Measurements from ENCODE around the gene SLC52A1.
"Not testable (repeated sequence)": the region's sequence is repeated elsewhere in the genome, so short reads cannot be mapped to it uniquely, and the experiment has no call there.

SLC52A1 gene

DNA sequence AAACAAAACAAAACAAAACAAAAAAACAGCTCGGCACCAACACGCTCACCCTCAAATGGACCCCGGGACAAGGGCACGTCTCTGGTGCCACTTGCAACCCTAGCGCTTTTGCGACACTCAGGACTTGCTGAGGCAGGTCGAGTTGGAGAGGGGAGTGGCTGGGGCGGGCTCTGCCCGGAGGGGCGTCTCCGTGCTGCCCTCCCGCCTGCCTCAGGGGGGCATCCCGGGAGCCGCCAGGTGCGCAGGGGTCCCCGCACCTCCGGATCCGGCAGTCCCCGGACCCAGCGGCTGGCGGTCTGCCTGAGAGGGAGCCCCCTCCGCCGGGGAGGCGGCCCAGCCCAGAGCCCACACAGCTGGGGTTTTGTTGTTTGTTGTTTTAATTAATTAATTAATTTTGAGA is at the start of gene SLC52A1:
Gene SLC52A1, minus strand, starts transcription at position 112 of the 400 bp plus-strand sequence. CDS start 820 bp downstream, outside the sequence.
- DNase-seq, result no peak

DNA sequence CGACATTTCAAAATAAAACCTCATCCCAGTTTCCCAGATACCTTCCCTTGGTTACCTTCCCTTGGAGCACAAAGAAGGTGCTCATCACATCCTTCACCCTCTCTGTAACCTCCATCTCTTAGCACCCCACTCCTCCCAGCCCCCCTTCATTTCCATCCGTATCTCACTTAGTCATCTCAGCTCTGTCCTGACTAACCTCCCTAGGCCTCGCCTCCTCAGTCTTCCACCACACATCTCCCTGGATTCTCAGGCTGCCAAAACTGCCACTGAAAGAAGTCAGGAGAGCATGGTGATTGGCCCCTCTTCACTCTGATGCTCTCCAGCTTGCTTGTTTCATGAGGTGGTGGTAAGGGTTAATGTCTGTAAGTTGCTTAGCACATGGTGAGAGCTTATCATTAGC is 45.4 kb upstream of the SLC52A1 start:
- DNase-seq, result no peak

DNA sequence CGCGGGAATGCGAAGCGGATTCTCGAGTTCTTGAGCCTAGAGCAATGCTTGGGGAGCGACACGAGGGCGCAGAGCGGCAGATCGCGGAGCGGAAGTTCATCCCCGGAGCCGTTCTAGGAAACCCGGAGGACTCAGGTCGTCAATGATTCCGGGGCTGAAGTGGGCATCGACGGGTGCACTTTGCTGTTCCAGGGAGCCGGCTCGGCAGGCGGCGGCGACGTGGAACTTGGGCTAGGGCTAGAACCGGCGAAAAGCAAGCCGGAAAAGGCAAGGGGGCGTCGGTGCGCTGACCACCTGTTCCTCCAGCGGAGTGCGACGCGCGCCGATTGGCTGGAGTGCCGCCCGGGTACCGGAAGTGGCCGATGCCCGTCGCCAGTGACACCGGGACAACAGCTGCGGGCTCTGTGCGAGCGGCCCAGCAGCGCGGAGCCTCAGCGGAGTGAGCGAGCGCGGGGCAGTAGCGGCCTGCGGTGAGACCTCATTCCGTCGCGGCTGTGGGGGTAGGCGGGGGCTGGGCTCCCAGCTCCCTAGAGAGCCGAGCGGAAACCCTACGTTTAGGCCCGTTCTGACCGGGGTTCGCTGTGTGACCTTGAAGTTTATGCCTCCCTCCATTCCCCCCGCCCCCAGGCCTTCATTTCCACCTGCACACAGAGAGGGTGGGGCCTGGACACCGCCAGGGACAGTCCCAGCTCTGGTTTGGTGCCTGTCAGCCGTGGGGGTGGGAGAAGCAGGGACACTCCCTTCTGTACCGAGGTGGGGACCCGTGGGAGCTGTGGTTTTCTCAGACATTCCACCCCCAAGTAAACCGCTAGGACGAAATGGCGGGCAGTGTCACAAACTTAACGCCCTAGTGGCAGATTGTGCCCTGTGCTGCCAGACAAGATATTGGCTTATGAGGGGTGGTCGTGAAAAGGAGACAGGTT is 43.1 kb upstream of the SLC52A1 start, which contains the start of gene ZFP3:
Gene ZFP3, plus strand, starts transcription at position 362 of the 923 bp plus-strand sequence. CDS start 13,038 bp downstream, outside the sequence.
- DNase-seq, result no peak

DNA sequence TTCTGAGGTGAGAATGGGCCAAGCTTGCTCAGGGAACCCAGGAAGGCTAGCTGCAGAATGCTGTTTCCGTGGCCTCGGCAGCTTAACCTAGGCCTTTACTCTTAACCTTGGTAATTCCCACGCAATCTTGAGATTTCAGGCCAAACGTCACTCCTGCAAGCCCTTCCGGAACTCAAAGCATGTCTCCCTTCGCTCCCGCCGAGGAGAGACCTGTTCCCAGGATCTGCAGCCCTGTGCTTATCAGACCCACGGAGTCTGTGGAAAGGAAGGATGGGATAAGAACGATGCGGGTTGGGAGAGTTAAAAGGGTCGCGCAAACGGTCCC is 42.5 kb upstream of the SLC52A1 start:
- no peak for DNase-seq

DNA sequence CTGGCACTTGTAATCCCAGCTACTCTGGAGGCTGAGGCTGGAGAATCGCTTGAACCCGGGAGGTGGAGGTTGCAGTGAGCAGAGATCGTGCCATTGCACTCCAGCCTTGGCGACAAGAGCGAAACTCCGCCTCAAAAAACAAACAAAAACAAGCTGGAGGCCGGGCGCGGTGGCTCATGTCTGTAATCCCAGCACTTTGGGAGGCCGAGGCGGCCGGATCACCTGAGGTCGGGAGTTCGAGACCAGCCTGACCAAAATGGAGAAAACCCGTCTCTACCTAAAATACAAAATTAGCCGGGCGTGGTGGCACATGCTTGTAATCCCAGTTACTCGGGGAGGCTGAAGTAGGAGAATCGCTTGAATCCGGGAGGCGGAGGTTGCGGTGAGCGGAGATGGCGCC is 42.0 kb upstream of the SLC52A1 start:
- not testable (repeated sequence) for DNase-seq

DNA sequence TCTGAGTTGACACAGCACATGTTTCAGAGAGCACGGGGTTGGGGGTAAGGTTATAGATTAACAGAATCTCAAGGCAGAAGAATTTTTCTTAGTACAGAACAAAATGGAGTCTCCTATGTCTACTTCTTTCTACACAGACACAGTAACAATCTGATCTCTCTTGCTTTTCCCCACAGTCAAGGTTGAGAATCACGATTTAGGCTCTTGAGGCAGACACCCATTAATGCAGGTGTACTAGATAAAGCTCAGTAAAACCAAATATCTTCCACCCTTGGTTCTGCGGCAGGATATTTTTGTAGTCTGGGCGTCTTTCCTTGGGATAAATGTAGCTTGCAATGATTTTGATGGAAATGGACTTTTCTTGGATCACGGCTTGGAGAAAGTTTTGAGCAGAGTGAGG is 40.2 kb upstream of the SLC52A1 start:
- not testable (repeated sequence) for DNase-seq

DNA sequence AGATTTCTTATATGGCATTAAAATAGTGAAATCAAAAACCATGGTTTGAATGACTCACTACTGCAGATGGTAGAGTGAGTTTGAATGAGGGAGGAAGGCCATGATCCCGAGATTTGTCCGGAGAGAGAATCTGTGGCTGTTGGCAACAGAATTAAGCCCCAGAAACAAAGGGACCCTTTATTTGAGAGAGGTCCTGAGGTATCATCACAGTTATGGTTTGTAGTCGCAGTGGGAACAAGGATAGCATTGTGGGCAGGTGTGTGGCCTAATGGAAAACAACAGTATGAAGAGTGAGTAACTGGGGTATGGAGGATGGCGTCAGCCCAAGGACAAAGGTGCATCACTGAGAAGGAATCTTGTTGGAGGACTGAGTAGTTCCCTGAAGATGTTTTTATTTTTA is 34.5 kb upstream of the SLC52A1 start:
- DNase-seq, result no peak

DNA sequence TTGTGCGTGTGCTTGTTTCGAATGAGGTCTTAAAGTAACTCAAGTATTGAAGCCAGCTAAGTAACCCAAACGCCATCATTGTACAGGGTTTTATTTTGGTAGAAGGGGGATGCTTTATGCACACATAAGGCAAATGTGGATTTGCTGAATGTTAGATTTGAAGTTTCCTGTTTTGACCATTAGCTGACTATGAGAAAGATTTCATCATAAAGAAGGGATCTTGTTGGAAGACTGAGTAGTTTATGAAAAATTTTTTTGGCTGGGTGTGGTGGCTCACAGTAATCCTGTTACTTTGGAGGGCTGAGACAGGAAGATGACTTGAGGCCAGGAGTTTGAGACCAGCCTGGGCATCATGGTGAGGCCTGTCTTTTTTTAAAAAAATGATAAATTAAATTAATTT is 33.0 kb upstream of the SLC52A1 start:
- DNase-seq, result no peak

DNA sequence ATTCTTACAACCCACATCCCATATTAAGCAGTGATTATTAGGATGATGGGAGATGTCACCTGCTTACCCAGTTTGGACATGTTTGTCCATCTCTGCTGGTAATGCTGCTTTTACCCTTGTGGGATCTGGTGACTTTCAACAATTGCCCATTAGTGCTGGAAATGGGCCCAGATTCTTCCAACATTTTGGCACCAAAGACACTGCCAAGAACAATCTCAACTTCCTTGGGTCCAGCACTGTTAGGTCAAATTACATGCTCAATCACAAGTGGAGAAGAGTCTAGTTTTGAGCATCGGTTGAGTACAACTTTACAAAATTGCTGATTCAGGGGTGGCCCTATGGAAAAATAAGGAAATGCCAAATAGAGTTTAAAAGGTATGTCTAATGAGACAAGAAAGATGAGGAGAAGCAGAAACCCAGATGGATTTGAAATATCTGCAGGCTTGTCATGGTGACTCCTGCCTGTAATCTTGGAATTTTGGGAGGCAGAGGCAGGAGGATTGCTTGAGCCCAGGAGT is 30.1 kb upstream of the SLC52A1 start:
- DNase-seq, result no peak

DNA sequence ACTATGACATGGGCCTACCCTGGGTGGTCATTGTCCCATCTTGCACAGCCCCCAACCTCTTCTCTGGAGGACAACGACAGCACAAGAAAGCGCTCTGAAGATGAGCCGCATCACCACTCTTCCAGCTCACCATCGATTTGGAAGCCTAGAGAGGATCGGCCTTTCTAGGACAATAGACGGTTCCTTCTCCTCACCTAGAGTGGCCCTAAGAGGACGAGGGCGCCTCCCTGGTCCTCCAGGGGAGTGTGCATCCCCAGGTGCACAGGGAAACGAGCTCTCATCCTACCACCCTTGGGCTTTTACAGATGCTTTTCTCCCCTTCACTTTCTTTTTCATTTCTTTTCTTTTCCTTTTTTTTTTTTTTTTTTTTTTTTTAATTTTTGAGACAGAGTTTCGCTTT is 20.3 kb upstream of the SLC52A1 start:
- no peak for DNase-seq

DNA sequence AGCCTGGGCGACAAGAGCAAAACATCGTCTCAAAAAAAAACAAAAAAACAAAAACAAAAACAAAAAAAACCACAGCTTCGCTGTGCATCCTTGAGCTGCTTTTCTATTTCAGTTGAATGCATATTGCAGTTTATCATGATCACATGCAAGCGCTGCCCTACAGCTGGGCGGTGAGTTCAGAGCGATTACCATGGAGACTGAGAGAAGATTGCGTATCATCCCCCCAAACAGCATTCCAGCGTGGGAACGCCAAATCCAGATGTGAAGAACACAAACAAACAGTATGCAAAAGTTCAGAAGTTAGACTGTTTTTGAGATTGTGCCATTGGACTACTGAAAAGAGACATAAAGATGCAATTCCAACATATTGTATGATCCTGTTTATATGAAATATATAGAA is 15.1 kb upstream of the SLC52A1 start:
- DNase-seq, result no peak

DNA sequence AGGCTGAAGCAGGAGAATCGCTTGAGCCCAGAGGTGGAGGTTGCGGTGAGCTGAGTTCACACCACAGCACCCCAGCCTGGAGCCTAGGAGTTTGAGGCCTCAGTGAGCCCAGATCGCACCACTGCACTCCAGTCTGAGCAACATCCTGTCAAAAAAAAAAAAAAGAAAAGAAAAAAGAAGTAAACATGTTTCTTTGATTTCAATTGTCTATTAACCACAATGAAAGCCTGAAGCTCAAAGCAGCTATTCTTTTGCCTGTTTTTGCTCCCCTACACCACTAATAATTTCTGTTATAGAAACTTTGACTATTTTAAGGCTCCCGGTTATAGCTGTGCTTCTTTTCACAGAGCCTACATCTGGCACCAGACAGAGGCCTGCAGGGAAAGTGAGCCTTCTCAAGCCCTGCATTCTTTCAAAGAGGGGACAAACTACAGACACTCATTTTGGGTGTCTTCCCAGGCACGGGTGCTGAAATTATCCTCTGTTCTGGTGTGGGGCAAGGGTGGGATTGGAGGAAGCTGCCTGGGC is 14.2 kb upstream of the SLC52A1 start:
- DNase-seq, result no peak

DNA sequence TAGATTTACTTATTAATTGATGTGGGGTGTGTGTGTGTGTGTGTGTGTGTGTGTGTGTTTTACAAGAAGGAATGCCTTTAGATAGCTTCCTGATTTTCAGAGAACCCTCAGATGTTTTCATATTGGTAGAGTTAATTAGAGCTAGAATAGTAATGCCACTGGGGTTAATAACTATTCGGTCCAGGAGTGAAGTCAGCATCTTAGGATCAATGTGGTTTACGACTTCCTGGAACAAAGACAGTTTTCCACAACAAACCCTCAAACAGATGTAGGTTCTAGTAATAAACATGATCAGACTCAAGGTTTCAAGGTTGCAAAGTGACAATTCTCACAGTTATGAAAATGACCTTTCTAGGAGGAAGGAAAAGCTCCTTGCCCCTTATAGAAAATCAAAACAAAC is 12.2 kb upstream of the SLC52A1 start:
- DNase-seq, result no peak

DNA sequence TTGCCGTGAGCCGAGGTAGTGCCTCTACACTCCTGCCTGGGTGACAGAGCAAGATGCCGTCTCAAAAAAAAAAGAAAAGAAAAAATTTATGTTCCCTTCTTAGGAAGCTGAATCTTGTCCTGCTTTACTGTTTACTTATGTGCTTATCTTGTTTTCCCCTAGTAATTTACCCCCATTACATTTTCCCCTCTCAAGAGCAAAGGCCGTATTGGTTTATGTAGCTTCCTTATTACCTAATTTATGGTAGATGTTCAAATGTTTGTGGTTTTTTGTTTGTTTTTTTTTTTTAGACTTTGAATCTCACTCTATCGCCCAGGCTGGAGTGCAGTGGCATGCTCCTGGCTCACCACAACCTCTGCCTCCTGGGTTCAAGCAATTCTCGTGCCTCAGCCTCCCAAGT is 10.3 kb upstream of the SLC52A1 start:
- no peak for DNase-seq

DNA sequence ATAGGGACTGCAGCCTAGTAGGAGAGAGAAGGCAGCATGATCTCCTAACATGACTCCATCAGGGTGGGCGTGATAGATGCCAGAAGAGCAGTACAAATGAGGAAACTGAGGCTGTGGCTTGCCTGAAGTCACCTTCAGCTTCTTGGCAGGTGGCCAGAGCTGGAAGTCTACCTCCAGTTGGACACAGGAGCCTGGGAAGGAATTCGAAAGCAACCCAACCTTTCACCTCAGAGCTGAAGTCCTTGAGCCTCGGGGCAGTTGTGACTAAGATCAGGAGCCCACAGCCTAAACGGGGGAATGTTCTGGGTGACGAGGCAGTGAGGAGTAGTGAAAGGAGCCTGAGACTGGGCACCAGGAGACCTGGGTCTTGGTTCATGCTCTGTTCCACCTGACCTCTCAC is 9.4 kb upstream of the SLC52A1 start:
- no peak for DNase-seq

DNA sequence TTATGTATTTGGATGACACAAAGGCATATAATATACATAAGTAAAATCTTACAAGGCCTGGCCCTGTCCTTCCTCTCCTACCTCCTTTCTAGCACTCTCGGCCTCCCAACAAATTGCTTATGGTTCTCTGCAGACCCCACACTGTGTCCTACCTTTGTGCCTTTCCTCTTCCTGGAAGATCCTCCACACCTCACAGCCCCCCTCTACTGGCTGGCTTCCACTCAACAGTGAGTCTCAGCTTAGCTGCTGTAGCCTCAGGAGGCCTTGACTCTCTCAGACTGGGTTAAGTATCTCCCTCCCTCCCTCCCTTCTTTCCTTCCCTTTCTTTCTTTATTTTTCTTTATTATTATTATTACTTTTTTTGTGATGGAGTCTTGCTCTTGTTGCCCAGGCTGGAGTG is 8.3 kb upstream of the SLC52A1 start:
- no peak for DNase-seq

DNA sequence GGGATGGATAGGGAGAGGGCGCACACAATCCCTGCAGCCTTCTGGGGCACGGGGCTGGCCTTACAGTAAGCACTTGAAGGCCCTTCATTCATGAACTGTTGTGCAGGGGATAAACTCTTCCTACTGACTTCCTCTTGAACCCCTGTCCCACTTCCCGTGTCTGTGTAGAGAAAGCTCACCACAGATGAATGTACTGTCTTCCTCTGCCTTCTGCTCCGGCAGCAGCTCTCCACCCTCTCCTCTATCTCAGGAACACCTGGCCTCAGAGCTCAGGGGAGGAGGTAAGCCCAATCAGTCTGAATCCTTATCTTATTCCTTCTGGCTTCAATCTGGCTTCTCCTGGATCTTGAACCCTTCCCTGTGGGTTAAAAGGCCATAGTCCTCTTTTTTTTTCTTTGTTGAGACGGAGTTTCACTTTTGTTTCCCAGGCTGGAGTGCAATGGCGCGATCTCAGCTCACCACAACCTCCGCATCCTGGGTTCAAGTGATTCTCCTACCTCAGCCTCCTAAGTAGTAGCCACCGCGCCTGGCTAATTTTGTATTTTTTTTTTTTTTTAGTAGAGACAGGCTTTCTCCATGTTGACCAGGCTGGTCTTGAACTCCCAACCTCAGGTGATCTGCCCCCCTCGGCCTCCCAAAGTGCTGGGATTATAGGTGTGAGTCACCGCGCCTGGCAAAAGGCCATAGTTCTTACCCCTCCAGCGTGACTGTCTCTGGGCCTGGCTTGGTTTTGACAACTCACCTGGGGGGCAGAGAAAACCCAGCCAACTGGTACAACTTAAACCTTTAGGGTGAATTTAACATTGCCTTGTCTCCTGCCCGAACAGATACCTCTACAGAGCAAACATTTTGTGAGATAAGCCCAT is 7.2 kb upstream of the SLC52A1 start:
- no peak for DNase-seq

DNA sequence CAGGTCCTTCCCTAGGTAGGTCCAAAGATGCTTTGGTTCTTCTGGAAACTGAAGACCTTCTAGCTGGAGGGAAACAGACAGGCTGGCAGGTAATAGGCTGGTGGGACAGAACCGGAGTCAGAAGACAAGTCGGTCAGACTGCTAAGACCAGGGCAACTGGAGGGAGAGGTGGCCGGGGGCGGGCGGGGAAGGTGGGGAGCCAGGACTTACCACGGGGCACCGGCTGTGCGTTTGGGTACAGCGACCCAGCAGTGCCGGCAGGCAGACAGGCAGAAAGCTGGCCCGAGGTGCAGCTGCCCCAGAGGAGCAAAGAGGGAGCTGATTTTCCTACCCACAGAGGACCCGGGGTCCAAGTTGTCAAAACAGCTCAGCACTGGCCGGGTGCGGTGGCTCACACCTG is 575 bp downstream of the SLC52A1 start:
- DNase-seq, result no peak

DNA sequence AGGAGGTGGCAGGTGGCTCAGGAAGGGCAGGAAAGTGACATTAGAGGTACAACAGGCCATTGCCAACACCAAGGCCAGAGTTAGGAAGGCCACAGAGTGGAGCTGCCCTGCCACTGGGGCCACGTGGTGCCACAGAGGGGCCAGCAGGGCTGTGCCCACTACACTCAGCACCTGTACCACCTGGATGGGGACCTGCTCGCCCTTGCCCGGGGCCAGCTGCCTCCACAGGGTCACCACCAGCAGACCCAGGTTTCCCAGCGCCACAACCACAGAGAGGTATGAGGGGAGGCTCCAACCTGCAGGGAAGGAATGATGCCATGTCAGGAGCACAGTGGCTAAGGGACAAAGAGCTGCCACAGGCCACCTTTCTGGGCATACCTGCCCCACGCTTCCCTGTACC is 1.2 kb downstream of the SLC52A1 start:
- no peak for DNase-seq

DNA sequence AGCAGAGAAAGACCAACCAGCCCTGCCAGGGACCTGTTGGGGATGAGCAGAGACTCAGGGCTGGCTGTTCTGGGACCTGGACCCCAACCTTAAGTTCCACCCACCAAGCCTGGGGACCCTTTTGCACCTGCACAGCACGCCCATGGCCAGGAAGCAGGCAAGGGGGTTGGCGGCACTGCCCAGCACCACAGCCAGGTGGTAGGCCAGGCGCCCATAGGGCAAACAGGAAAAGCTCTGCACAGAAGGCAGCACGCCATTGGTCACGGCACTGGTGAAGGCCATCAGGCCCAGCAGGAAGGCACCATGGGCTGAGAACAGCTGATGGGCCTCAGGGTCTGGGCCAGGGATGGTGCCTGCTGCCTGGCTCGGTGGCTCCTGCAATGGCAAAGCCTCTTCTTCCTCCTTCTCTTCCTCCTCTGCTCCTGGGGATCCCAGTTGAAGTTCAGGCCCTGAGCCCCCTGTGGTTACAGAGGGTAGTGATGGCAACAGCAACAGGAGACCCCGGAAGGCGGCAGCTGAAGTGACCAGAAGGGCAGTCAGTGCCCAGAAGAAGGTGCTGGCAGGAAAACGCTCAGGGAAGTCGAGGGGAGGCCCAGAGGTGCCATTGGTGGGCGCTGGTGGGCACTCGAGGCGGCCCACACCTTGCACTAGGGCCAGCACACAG is 1.7 kb downstream of the SLC52A1 start:
- no peak for DNase-seq

DNA sequence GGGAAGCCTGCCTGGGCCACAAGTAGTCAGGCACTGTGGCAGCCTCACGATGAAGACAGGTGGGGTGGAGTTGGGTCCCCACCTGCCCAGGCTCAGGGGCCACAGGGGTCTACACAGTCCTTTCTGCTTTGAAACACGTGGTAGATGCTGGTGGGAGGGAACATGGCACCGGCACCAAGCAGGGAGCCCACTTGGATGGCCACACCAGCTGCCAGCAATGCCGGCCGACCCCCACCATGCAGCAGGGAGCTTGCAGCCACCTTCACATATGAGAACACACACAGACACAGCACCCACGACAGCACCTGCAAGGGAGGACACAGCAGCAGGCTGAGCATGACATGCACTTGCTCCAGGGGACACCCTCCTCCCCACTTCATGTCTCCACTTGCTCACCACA is 2.4 kb downstream of the SLC52A1 start:
- DNase-seq, result no peak

DNA sequence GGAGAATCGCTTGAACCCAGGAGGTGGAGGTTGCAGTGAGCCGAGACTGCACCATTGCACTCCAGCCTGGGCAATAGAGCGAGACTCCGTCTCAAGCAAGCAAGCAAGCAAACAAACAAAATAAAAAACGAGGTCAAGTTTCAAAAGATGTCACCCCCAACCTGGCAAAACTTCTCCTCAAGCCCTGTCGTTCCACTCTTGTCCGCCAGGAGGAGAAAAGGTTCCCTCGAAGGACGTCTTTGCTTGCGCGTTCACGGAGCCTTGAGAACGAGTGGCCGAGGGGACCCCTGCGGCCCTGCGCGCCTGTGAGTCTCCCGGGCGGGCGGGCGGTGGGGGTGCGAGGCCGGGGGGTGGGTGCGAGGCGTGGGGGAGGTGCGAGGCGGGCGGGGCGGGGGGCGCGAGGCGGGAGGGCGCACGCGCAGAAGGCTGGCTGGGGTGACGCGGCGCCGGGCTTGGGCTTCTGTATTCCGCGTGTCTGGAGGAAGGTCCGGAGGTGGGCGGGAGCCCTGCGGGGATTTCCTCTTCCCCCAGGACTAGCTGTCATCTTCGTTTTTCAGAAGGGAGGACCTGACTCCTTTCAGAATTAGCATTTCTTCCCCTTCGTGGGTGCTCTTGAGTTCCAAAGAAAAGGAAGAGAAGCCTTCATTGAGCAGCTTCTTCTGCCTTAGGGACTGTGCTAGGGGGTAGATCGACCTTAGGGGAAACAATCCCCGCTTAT is 3.7 kb downstream of the SLC52A1 start:
- peak; percentile 17 to 40 for DNase-seq

Measured in AML-193 (cell line).